Measurements from ENCODE around the gene LRMDA.

DNA sequence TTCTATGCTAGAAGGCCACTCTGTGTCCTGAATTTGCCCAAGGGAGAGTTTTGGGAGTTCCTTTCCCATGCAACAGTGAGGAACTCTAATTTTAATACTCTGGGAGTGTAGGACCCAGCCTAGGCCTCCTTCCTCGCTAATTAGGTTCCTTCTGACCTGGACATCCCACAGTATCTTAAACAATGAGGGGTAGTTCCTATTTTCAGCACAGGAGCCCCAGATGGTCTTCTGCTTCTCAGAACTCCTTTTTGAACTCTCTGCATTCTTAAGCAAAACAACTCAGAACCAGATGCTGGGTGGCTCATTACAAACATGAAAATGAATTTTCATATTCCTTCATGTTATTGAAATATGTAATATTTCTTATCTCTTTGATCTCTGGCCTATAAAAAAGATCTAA, 116.9 kb downstream of the LRMDA start:
- no peak for TF ChIP-seq RFX5 (IDR thresholded peaks at IDR 0.05; ENCODE audit: low read depth, low read length)
- no peak for TF ChIP-seq RAD21 (IDR thresholded peaks at IDR 0.05; ENCODE audit: low read length)
- TF ChIP-seq POLR2A (IDR thresholded peaks at IDR 0.05; ENCODE audit: low read depth, low read length) = no peak
- TF ChIP-seq, protein P1, sequence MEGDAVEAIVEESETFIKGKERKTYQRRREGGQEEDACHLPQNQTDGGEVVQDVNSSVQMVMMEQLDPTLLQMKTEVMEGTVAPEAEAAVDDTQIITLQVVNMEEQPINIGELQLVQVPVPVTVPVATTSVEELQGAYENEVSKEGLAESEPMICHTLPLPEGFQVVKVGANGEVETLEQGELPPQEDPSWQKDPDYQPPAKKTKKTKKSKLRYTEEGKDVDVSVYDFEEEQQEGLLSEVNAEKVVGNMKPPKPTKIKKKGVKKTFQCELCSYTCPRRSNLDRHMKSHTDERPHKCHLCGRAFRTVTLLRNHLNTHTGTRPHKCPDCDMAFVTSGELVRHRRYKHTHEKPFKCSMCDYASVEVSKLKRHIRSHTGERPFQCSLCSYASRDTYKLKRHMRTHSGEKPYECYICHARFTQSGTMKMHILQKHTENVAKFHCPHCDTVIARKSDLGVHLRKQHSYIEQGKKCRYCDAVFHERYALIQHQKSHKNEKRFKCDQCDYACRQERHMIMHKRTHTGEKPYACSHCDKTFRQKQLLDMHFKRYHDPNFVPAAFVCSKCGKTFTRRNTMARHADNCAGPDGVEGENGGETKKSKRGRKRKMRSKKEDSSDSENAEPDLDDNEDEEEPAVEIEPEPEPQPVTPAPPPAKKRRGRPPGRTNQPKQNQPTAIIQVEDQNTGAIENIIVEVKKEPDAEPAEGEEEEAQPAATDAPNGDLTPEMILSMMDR (conservative IDR thresholded peaks at IDR 0.05; ENCODE audit: low read depth, low read length) = no peak
- TF ChIP-seq RCOR1 (IDR thresholded peaks at IDR 0.05; ENCODE audit: insufficient replicate concordance, low read length) = no peak
- TF ChIP-seq NFE2L2 (IDR thresholded peaks at IDR 0.05; ENCODE audit: low read depth, low read length) = no peak
- TF ChIP-seq MAZ (IDR thresholded peaks at IDR 0.05; ENCODE audit: borderline replicate concordance, low read depth, low read length) = no peak

Data from IMR-90 (cell line).